Peyer's patch (tissue), 4 donors: ENCODE data around the gene ABCC8.

ENCODE experiments used
- POLR2A ChIP-seq, 2 donors: fragments of 450-650 bp; IDR thresholded peaks; one replicate each; pipeline ENCODE4 v1.5.1; 2017; ENCODE audit warnings: antibody characterized with exemption in 2 of 2, mild to moderate bottlenecking in 2 of 2, moderate library complexity in 2 of 2
- TF ChIP-seq, protein P1 (sequence below), 6 experiments: fragments of 450-650 bp in 4 of 6; fragments of 200-600 bp in 2 of 6; sonication (generic) in 1 of 6; IDR thresholded peaks; one replicate each; pipeline ENCODE4 v1.5.1; 2017 to 2019; ENCODE audit warnings: antibody characterized with exemption in 6 of 6, mild to moderate bottlenecking in 3 of 6, moderate library complexity in 1 of 6

DNA sequence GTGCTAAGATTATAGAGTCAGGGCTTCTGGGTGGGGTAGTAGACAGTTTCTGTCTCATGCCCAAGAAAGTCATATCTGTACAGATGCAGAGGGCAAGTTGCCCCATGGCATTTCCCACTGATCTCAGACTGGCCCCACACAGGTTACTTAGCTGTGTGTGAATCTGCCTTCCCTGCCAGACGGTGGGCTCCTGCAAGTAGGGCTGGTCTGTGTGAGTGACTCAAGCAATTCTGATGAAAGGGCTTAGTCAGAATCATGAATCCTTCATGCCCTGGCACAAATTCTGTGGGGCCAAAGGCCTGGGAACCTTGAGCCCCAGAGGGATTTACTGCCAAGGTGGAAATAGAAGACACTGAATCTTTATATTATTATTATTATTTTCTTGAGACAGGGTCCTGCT, 37.2 kb upstream of the ABCC8 start:
- TF ChIP-seq, protein P1, sequence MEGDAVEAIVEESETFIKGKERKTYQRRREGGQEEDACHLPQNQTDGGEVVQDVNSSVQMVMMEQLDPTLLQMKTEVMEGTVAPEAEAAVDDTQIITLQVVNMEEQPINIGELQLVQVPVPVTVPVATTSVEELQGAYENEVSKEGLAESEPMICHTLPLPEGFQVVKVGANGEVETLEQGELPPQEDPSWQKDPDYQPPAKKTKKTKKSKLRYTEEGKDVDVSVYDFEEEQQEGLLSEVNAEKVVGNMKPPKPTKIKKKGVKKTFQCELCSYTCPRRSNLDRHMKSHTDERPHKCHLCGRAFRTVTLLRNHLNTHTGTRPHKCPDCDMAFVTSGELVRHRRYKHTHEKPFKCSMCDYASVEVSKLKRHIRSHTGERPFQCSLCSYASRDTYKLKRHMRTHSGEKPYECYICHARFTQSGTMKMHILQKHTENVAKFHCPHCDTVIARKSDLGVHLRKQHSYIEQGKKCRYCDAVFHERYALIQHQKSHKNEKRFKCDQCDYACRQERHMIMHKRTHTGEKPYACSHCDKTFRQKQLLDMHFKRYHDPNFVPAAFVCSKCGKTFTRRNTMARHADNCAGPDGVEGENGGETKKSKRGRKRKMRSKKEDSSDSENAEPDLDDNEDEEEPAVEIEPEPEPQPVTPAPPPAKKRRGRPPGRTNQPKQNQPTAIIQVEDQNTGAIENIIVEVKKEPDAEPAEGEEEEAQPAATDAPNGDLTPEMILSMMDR (IDR thresholded peaks at IDR 0.05): no peak
- TF ChIP-seq POLR2A (IDR thresholded peaks at IDR 0.05): no peak
